GM12878 (cell line): ENCODE measurements around the gene IRF1. TPM values are rescaled to one million over a fixed set of nuclear protein-coding genes. Genes with fewer than 3 reads are reported as not detected.
A peak's percentile ranks its signal among the peaks of the same experiment; 100 is the strongest.

Experiments used
- BHLHE40 ChIP-seq, 2 experiments: fragments of 450-650 bp in 1 of 2; IDR thresholded peaks; 2 replicates each; pipeline ENCODE4 v1.6.1; 2011 to 2017; ENCODE audit warnings: low read depth in 2 of 2, borderline replicate concordance in 1 of 2, improper control_type of control experiment in 1 of 2, low read length in 1 of 2, mild to moderate bottlenecking in 1 of 2
- HDAC6 ChIP-seq: fragments of 200-600 bp; sonication (generic); IDR thresholded peaks from one replicate; pipeline ENCODE4 v1.8.0; 2017; ENCODE audit warnings: antibody characterized with exemption; ENCODE audit not compliant: unreplicated experiment
- NFIC ChIP-seq: IDR thresholded peaks from 2 replicates; pipeline ENCODE4 v1.6.1; 2012; ENCODE audit warnings: low read depth, mild to moderate bottlenecking, inconsistent platforms, low read length, moderate library complexity
- NFYB ChIP-seq: IDR thresholded peaks from 2 replicates; pipeline ENCODE4 v1.6.1; 2011; ENCODE audit warnings: low read depth, mild to moderate bottlenecking, low read length, improper control_type of control experiment, moderate library complexity; ENCODE audit not compliant: insufficient read depth
- RAD51 ChIP-seq: fragments of 450-650 bp; IDR thresholded peaks from 2 replicates; pipeline ENCODE4 v1.6.1; 2016; ENCODE audit warnings: moderate library complexity, mild to moderate bottlenecking, inconsistent platforms
- RELA ChIP-seq: fragments of 450-650 bp; IDR thresholded peaks from 2 replicates; pipeline ENCODE4 v1.8.0; 2014; ENCODE audit warnings: borderline replicate concordance; ENCODE audit not compliant: partially characterized antibody
- SP1 ChIP-seq: IDR thresholded peaks from one replicate; pipeline ENCODE4 v1.6.1; 2011; ENCODE audit warnings: low read depth, low read length
- SPI1 ChIP-seq: IDR thresholded peaks from 2 replicates; pipeline ENCODE4 v1.6.1; 2011; ENCODE audit warnings: low read depth, mild to moderate bottlenecking, low read length, moderate library complexity, borderline replicate concordance; ENCODE audit not compliant: insufficient read depth
- SREBF1 ChIP-seq: IDR thresholded peaks from 2 replicates; pipeline ENCODE4 v1.6.1; 2012; ENCODE audit warnings: mild to moderate bottlenecking, low read length
- ZNF384 ChIP-seq: IDR thresholded peaks from 2 replicates; pipeline ENCODE4 v1.6.1; 2012; ENCODE audit warnings: low read depth, mild to moderate bottlenecking, low read length, improper control_type of control experiment, borderline replicate concordance
- polyA plus RNA-seq, 11 experiments: library from polyadenylated mRNA; depleted of rRNA in 4 of 11; unstranded in 6 of 11; stranded (reverse) in 5 of 11; fragments of >200 nt; fragmentation: Nextera tagmentation in 4 of 11; fragmentation: Illumina TruSeq in 1 of 11; extraction: Ambion mirVana in 4 of 11; extraction: Trizol in 1 of 11; gene quantifications; 1 replicate in 1 of 11; 2 replicates in 10 of 11; pipeline versions ENCODE4 v1.2.1 to v1.2.3, GENCODE V29; 2011 to 2016; ENCODE audit warnings: inconsistent platforms in 2 of 11, missing spikeins in 2 of 11, low read depth in 1 of 11
- total RNA-seq, 4 experiments: library from RNA; depleted of rRNA in 3 of 4; stranded (reverse); fragments of >200 nt in 3 of 4; fragmentation: Illumina TruSeq in 1 of 4; extraction: Trizol in 1 of 4; gene quantifications; 2 replicates each; pipeline versions ENCODE4 v1.2.1 to v1.2.3, GENCODE V29; 2013 to 2021
- TF ChIP-seq, protein P1 (sequence below): IDR thresholded peaks from 2 replicates; pipeline ENCODE4 v1.6.1; 2012; ENCODE audit warnings: low read depth, low read length, improper control_type of control experiment
- TF ChIP-seq, protein P2 (sequence below): fragments of 450-650 bp; IDR thresholded peaks from 2 replicates; pipeline ENCODE4 v1.6.1; 2018; ENCODE audit warnings: borderline replicate concordance, mild to moderate bottlenecking; ENCODE audit not compliant: partially characterized antibody
- TF ChIP-seq, protein P3 (sequence below): fragments of 150-350 bp; IDR thresholded peaks from 2 replicates; pipeline ENCODE4 v1.6.1; 2014; ENCODE audit warnings: mild to moderate bottlenecking, low read depth, low read length
- TF ChIP-seq, protein P4 (sequence below): fragments of 450-650 bp; IDR thresholded peaks from 2 replicates; pipeline ENCODE4 v1.6.1; 2018; ENCODE audit warnings: mild to moderate bottlenecking, low read depth, moderate library complexity; ENCODE audit not compliant: partially characterized antibody
- TF ChIP-seq, protein P5 (sequence below): IDR thresholded peaks from 2 replicates; pipeline ENCODE4 v1.6.1; 2011; ENCODE audit warnings: mild to moderate bottlenecking, low read depth, low read length, moderate library complexity; ENCODE audit not compliant: insufficient replicate concordance
- TF ChIP-seq, protein P6 (sequence below): IDR thresholded peaks from 2 replicates; pipeline ENCODE4 v1.6.1; 2011; ENCODE audit warnings: borderline replicate concordance, low read depth, mild to moderate bottlenecking, moderate library complexity, low read length; ENCODE audit not compliant: insufficient read depth, poor library complexity, severe bottlenecking
- TF ChIP-seq, protein P7 (sequence below): fragments of 450-650 bp; IDR thresholded peaks from 2 replicates; pipeline ENCODE4 v1.6.1; 2014; ENCODE audit warnings: mild to moderate bottlenecking

IRF1 gene
- total and polyA plus RNA-seq, 10 of the 15 experiments (the other 5 are each of a cell fraction or from before 2014, with no cell fraction given): 6.9 to 68.0 (median 49.6) TPM

DNA sequence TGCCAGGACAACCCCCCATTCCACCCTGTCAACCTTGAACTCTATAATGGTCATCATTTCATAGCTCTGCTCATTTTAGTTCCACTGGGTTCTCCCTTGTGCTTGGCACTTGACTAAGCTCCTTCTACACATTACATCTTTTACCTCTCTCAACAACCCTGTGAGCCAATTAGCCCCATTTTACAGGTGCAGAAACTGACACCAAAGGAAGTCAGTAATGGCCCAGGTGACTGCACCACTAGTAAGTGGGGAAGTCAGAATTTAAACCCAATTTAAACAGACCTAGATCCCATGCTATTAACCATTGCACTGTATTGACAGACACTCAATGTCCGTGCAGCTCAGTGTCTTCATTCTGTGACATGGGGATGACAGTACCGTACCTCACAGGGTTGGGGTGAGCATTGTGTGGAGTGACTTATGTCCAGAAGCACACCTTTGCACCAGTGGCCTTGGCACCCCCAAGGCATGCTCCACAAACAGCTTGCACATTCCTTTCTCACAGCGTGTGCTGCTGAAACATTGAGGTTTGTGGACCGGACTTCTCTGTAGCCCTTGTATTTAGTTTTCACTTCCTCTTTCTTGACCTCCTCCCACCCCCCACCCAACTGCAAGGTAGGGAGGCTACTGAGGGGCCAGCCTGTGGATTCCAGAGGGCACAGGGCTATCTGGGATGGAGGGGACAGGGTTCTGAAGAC is 23.1 kb downstream of the IRF1 start (continued):
- TF ChIP-seq, protein P1, sequence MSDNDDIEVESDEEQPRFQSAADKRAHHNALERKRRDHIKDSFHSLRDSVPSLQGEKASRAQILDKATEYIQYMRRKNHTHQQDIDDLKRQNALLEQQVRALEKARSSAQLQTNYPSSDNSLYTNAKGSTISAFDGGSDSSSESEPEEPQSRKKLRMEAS: no peak
- TF ChIP-seq SREBF1 (no peak), RAD51 (no peak), RELA (peak; percentile 30), BHLHE40 (IDR thresholded peaks at IDR 0.05; ENCODE audit: borderline replicate concordance in 1 of 2, low read depth in 2 of 2, low read length in 1 of 2) (peak; percentile 70 to 76; a peak in 3 of 4 replicates), ZNF384 (no peak), NFYB (no peak), HDAC6 (no peak), SPI1 (peak; percentile 100), SP1 (no peak), NFIC (no peak)
- TF ChIP-seq, protein P2, sequence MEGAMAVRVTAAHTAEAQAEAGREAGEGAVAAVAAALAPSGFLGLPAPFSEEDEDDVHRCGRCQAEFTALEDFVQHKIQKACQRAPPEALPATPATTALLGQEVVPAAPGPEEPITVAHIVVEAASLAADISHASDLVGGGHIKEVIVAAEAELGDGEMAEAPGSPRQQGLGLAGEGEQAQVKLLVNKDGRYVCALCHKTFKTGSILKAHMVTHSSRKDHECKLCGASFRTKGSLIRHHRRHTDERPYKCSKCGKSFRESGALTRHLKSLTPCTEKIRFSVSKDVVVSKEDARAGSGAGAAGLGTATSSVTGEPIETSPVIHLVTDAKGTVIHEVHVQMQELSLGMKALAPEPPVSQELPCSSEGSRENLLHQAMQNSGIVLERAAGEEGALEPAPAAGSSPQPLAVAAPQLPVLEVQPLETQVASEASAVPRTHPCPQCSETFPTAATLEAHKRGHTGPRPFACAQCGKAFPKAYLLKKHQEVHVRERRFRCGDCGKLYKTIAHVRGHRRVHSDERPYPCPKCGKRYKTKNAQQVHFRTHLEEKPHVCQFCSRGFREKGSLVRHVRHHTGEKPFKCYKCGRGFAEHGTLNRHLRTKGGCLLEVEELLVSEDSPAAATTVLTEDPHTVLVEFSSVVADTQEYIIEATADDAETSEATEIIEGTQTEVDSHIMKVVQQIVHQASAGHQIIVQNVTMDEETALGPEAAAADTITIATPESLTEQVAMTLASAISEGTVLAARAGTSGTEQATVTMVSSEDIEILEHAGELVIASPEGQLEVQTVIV: no peak
- TF ChIP-seq, protein P3, sequence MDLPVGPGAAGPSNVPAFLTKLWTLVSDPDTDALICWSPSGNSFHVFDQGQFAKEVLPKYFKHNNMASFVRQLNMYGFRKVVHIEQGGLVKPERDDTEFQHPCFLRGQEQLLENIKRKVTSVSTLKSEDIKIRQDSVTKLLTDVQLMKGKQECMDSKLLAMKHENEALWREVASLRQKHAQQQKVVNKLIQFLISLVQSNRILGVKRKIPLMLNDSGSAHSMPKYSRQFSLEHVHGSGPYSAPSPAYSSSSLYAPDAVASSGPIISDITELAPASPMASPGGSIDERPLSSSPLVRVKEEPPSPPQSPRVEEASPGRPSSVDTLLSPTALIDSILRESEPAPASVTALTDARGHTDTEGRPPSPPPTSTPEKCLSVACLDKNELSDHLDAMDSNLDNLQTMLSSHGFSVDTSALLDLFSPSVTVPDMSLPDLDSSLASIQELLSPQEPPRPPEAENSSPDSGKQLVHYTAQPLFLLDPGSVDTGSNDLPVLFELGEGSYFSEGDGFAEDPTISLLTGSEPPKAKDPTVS: no peak
- TF ChIP-seq, protein P4, sequence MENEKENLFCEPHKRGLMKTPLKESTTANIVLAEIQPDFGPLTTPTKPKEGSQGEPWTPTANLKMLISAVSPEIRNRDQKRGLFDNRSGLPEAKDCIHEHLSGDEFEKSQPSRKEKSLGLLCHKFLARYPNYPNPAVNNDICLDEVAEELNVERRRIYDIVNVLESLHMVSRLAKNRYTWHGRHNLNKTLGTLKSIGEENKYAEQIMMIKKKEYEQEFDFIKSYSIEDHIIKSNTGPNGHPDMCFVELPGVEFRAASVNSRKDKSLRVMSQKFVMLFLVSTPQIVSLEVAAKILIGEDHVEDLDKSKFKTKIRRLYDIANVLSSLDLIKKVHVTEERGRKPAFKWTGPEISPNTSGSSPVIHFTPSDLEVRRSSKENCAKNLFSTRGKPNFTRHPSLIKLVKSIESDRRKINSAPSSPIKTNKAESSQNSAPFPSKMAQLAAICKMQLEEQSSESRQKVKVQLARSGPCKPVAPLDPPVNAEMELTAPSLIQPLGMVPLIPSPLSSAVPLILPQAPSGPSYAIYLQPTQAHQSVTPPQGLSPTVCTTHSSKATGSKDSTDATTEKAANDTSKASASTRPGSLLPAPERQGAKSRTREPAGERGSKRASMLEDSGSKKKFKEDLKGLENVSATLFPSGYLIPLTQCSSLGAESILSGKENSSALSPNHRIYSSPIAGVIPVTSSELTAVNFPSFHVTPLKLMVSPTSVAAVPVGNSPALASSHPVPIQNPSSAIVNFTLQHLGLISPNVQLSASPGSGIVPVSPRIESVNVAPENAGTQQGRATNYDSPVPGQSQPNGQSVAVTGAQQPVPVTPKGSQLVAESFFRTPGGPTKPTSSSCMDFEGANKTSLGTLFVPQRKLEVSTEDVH: no peak
- TF ChIP-seq, protein P5, sequence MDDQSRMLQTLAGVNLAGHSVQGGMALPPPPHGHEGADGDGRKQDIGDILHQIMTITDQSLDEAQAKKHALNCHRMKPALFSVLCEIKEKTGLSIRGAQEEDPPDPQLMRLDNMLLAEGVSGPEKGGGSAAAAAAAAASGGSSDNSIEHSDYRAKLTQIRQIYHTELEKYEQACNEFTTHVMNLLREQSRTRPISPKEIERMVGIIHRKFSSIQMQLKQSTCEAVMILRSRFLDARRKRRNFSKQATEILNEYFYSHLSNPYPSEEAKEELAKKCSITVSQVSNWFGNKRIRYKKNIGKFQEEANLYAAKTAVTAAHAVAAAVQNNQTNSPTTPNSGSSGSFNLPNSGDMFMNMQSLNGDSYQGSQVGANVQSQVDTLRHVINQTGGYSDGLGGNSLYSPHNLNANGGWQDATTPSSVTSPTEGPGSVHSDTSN: no peak
- TF ChIP-seq, protein P6, sequence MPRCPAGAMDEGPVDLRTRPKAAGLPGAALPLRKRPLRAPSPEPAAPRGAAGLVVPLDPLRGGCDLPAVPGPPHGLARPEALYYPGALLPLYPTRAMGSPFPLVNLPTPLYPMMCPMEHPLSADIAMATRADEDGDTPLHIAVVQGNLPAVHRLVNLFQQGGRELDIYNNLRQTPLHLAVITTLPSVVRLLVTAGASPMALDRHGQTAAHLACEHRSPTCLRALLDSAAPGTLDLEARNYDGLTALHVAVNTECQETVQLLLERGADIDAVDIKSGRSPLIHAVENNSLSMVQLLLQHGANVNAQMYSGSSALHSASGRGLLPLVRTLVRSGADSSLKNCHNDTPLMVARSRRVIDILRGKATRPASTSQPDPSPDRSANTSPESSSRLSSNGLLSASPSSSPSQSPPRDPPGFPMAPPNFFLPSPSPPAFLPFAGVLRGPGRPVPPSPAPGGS: no peak
- TF ChIP-seq, protein P7, sequence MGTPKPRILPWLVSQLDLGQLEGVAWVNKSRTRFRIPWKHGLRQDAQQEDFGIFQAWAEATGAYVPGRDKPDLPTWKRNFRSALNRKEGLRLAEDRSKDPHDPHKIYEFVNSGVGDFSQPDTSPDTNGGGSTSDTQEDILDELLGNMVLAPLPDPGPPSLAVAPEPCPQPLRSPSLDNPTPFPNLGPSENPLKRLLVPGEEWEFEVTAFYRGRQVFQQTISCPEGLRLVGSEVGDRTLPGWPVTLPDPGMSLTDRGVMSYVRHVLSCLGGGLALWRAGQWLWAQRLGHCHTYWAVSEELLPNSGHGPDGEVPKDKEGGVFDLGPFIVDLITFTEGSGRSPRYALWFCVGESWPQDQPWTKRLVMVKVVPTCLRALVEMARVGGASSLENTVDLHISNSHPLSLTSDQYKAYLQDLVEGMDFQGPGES: no peak
